ENCODE data around the gene CDH24.

DNA sequence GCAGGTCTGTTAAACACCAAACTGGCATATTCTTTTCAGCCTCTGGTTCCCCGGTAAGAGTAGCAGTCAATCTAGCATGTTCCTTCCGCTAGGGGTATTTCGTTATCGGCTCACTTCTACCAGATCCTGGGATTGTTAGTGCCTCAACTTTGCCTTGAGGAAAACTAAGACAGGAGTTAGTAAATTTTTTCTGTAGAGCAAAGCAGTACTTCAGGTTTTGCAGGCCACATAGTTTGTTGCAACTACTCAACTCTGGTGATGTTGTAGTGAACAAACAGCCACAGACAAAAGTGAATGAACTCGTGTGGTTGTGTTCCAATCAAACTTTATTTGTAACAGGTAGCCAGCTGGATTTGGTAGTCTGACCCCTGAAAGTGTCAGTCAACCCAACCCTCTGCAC, 6.3 kb upstream of the CDH24 start:
- no peak for TF ChIP-seq CTCF (IDR thresholded peaks at IDR 0.05; ENCODE audit: poor library complexity, severe bottlenecking)
- TF ChIP-seq EZH2 (IDR thresholded peaks at IDR 0.05; ENCODE audit: borderline replicate concordance, insufficient read depth, low read length, poor library complexity, severe bottlenecking) = no peak
- no peak for TF ChIP-seq POLR2AphosphoS5 (IDR thresholded peaks at IDR 0.05)
- no peak for TF ChIP-seq RAD21 (conservative IDR thresholded peaks at IDR 0.05)
- no peak for TF ChIP-seq EP300 (conservative IDR thresholded peaks at IDR 0.05; ENCODE audit: poor library complexity, severe bottlenecking)
- TF ChIP-seq TAF1 (IDR thresholded peaks at IDR 0.05; ENCODE audit: low read depth) = no peak
- TF ChIP-seq SMC3 (conservative IDR thresholded peaks at IDR 0.05; ENCODE audit: poor library complexity) = no peak
- no peak for TF ChIP-seq REST (IDR thresholded peaks at IDR 0.05; ENCODE audit: borderline replicate concordance)
